Duodenal mucosa (tissue), 2 donors: ENCODE data around the gene NFAT5.
A peak's percentile ranks its signal among the peaks of the same experiment; 100 is the strongest.

Experiments
- H3K27ac ChIP-seq: one replicate; pipeline ENCODE4 v1.7.0; 2013; ENCODE audit warnings: low read depth, low read length
- H3K27me3 ChIP-seq, 2 donors: one replicate each; pipeline ENCODE4 v1.7.0; 2013; ENCODE audit warnings: low read length in 2 of 2, control low read depth in 1 of 2; ENCODE audit not compliant: insufficient read depth in 2 of 2, control insufficient read depth in 1 of 2
- H3K36me3 ChIP-seq, 2 donors: one replicate each; pipeline ENCODE4 v1.7.0; 2013; ENCODE audit warnings: low read length in 2 of 2, control low read depth in 1 of 2; ENCODE audit not compliant: insufficient read depth in 2 of 2, control insufficient read depth in 1 of 2
- H3K4me1 ChIP-seq, 2 donors: one replicate each; pipeline ENCODE4 v1.7.0; 2013; ENCODE audit warnings: low read length in 2 of 2, control low read depth in 1 of 2; ENCODE audit not compliant: insufficient read depth in 2 of 2, control insufficient read depth in 1 of 2
- H3K4me3 ChIP-seq, 2 donors: one replicate each; pipeline ENCODE4 v1.7.0; 2013; ENCODE audit warnings: low read length in 2 of 2, low read depth in 1 of 2
- H3K9ac ChIP-seq, 2 donors: one replicate each; pipeline ENCODE4 v1.7.0; 2013; ENCODE audit warnings: low read length in 2 of 2, low read depth in 1 of 2
- H3K9me3 ChIP-seq, 2 donors: one replicate each; pipeline ENCODE4 v1.7.0; 2013; ENCODE audit warnings: low read length in 2 of 2, control low read depth in 1 of 2; ENCODE audit not compliant: control insufficient read depth in 1 of 2

NFAT5 gene

GRCh38 chr16:69748694-69749345, 183.1 kb downstream of the NFAT5 start:
- Histone ChIP-seq H3K36me3 (peaks cover 27 to 72% of the 10 kb centered on the region in 2 donors), H3K27me3 (no peaks in the 10 kb centered on the region), H3K9ac (no peak overlapping the region), H3K4me1 (peaks cover 3 to 8% of the 10 kb centered on the region in 2 donors), H3K9me3 (no peaks in the 10 kb centered on the region), H3K4me3 (no peak overlapping the region), H3K27ac (no peak overlapping the region)

- Histone ChIP-seq H3K9me3 (no peaks in the 10 kb centered on the region), H3K36me3 (peaks cover 0 to 25% of the 10 kb centered on the region in 2 donors), H3K27ac (no peak overlapping the region), H3K27me3 (no peaks in the 10 kb centered on the region), H3K4me3 (peak overlapping the region; percentile 86 to 100), H3K4me1 (peaks cover 3 to 8% of the 10 kb centered on the region in 2 donors), H3K9ac (peak overlapping the region; percentile 72 to 95)
Measured at GRCh38 chr16:69754143-69754468, 188.3 kb downstream of the NFAT5 start.
